Activated CD4-positive, alpha-beta T cell treated with anti-CD3 and anti-CD28 coated beads for 4 hours (primary cell): ENCODE results near the gene PRSS38.
"Not testable (repeated sequence)": the region's sequence is repeated elsewhere in the genome, so short reads cannot be mapped to it uniquely, and the experiment has no call there.

Experiments used
- DNase-seq, 2 donors: peaks; one replicate each; pipeline ENCODE4 v3.0.0-alpha.2; 2020

The PRSS38 gene

GRCh38 chr1:227846265-227846858 is 30.9 kb downstream of the PRSS38 start:
- no peak for DNase-seq

- DNase-seq = not testable (repeated sequence)
Observed at GRCh38 chr1:227847046-227847445, 31.6 kb downstream of the PRSS38 start.

DNA sequence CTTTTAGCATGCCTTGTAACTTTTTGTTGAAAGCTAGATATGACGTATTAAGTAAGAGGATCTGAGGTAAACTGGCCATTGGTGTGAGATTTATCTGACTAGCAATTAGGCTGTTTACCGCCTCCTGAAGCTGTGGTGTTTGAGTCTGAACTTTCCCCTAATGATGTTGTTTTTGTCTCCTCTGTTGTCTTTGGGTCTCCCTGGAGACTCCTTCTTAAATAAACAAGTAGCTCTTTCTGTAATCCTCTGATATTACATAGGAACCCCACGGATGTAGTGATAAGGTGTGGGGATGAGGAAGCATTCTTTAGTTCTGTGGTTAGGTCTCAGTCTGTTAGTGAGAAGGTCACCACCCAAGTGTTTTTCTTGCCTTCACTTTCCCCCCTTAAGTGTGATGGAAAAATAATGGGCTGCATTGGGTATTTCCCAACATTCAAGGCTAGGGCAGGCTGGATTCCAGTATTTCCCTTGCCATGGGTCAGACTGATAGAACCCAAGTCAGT is 33.0 kb downstream of the PRSS38 start:
- DNase-seq = no peak

DNA sequence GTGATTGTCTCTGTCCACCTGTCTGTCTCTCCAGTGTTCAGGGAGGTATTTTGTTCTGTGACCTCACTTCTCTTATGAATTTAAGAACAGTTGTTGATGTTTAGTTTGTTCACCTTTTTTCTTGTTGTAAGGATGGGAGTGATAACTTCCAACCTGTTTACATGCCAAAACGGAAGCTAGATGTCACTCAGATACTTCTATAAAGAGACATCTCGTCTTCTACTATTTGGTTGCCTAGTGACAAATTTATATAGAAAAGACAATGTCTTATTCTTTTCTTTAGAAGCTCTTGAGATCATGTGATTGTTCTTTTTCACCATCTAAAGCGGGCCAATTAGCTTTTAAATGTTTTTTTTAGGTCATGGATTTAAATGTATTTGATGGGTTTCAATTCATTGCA is 33.8 kb downstream of the PRSS38 start:
- DNase-seq = no peak

- no peak for DNase-seq
Observed at GRCh38 chr1:227854189-227854588, 38.7 kb downstream of the PRSS38 start.

- DNase-seq = no peak
Observed at GRCh38 chr1:227855687-227856086, 40.2 kb downstream of the PRSS38 start.

- DNase-seq = no peak
Observed at GRCh38 chr1:227856147-227856858, 40.8 kb downstream of the PRSS38 start.

DNA sequence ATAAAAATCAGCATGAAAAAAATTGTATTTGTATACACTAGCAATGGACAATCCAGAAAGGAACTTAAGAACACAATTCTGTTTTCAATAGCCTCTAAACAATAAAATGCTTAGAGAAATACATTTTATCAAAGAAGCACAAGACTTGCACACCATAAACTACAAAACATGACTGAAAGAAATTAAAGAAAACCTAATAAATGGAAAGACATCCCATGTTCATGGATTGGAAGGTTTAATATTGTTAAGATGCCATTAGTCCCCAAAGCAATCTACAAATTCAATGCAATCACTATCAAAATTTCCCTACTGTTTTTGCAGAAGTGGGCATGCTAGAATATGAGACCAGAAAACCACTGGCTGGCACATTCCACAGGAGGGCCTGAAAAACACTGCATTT is 49.4 kb downstream of the PRSS38 start:
- DNase-seq = no peak

GRCh38 chr1:227869279-227869842 is 53.9 kb downstream of the PRSS38 start:
- no peak for DNase-seq

DNA sequence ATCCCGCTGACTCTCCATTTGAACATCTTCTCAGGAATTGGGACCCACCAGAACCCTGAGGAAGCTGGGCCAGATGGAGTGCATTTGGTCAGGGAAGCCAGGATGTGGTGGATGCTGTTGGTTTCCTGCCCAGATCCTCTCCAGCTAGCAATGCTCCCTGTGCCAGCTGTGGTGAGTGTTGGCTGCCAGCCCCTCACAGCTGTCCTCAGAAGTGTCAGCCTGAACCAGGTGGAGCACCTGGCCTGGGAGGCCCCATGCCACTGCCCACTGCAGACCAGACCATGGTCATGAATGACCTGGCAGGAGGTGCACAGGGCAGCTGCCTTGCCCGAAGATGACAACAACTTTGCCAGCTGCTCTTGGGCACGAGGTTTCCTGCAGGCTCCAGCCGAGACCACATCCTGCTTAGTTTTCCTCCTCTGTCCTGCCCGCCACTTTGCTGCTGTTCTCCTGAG is 54.4 kb downstream of the PRSS38 start:
- no peak for DNase-seq

GRCh38 chr1:227870366-227870765 is 54.9 kb downstream of the PRSS38 start:
- DNase-seq = no peak

GRCh38 chr1:227871892-227872291 is 56.4 kb downstream of the PRSS38 start:
- not testable (repeated sequence) for DNase-seq

DNA sequence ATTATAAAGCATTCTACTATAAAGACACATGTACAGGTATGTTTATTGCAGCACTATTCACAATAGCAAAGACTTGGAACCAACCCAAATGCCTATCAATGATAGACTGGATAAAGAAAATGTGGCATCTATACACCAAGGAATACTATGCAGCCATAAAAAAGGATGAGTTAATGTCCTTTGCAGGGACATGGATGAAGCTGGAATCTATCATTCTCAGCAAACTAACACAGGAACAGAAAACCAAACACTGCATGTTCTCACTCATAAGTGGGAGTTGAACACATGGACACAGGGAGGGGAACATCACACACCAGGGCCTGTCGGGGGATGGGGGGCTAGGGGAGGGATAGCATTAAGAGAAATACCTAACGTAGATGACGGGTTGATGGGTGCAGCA is 62.3 kb downstream of the PRSS38 start:
- DNase-seq = not testable (repeated sequence)

DNA sequence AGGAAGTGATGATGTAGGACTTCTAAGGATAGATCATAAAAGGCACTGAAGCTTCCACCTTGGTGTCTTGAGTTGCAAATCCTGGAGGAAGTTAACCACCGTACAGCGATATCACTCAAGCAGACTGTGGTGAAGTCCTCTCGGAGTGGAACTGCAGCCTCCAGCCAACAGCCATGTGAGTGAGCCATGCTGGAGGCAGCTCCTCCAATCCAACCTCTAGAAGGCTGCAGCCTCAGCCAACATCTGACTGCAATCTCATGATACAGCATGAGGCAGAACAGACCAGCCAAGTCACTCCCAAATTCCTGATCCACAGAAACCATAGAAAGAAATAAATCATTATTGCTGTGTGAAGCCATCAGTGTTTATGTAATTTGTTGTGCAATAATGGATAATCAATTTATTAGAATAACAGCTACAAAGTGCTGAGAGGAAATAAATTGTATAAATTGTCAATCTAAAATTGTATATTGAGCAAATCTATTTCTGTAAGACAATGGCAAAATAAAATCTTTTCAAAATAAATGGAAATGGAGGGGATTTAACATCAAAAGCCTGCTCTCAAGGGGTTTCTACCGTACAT is 65.0 kb downstream of the PRSS38 start:
- DNase-seq = no peak

DNA sequence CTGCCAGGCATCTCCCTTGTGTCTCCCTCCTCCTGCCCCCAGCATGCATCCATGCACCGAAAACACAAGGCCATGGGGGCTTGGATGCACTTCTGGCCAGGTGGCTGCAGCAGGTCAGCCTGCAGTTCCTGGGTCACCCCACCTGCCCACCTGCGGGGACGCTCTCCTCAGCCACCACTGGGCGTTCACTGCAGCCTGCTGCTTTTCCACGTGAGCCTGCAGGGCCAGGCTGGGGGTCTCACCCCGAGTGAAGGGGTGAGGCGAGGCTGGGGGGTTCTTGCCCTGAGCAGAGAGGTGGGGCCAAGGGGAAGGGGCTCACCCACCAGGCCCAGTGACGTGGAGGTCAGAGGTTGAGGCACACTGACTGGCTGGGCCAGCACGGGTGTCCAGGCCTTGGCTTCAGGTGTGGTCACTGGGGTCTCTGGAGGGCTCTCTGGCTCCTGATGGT is 67.6 kb downstream of the PRSS38 start:
- no peak for DNase-seq

DNA sequence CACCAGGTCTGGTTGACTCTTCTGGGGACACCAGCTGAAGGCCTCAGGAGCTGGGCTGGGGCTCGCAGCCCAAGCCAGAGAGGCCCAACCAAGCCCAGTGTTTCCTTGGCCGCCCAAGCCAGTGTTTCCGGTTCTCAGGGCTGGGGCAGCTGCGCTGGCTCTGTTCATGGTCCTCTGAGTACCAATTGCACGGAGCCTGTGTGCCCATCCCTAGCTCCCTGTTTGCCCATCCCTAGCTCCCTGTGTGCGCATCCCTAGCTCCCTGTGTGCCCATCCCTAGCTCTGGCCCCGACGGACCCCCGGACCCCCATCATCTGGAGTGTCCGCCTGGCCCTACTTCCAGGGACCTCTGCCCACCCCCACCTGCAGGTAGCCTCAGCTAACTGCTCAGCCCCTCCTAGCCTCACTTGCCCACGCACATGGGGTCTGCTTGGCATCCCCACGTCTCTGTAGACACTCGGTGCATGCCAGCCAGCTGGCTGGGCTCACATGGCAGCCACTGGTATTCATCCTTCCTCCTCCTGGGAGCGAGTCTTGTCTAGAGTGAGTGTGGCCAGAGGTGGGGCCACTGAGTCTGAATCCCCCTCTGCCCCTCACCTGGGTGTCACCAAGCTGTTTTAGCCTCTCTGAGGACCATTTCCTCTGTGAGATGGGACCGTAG is 68.3 kb downstream of the PRSS38 start:
- DNase-seq = no peak

DNA sequence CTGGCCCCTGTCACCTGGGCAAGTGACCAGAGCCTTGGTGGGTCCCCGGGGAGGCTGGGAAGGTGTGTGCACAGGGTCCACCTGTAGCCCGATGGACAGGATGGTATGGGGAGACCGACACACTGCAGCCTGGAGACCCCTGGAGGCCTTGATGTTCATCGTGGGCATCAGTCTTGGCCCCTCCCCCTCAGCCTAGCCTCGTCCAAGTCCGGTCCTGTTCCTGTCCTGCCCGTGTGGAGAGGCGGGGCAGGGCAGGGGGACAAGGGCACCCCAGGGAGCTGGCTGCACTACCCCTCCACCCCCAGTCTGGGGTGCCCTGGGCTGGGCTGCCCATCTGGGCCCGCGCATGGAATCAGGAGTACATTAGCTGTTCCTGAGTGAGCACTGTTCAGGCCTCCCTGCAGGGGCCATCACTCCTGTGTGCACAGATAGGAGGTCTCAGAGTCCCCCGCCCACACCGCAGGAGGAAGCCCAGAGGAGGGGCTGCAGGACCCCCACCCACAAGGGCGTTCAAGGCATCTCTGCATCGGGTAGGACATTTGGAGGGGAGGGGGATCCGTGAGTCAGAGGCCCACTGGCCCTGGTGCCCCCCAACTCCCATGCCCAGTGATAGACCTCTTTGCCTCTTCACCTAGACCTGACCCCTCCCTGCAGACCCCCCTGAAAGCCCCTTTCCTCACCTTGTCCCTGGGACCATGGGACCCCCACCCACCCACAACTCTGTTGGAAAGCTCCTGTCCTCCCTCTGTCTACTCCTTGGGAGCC is 69.1 kb downstream of the PRSS38 start:
- no peak for DNase-seq

GRCh38 chr1:227885135-227885647 is 69.7 kb downstream of the PRSS38 start:
- no peak for DNase-seq

DNA sequence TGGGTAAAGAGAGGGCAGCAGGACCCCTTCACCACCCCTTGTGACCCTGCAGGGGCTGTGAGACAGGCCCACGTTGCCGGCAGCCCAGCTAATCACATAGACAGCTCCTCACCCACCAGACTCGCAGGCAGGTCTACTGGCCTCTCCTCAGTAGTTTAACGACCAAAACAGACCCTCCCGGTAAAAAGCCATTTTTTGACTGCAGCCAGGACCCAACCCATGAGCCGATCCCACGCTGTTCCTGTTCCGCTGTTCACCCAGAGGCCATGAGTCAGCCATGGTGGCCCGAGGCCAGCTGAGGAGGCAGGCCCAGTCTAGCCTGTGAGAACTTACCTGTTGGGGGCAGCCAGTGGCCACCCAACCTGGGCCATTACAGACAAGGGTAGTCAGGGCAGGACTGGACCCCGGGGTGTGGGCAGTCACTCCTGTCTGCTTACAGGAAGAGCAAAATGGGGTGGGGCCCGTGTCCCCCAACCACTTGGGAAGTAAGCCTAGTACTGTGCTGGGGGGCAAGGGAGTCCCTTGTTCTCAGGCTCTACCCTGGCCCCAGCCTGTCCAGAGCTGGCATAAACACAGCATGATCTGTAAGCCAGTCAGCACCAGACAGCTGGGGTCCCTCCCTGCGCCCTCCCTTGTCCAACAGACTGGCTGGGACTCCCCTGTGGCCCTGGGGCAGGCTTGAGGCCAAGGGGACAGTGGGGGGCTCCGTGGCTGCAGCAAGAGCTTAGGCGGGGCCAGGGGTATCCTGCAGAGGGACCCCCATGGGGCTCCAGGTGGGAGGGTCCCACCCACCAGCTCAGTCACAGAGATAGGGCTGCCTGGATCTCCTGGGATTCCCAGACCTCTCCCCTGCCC is 70.4 kb downstream of the PRSS38 start:
- no peak for DNase-seq

DNA sequence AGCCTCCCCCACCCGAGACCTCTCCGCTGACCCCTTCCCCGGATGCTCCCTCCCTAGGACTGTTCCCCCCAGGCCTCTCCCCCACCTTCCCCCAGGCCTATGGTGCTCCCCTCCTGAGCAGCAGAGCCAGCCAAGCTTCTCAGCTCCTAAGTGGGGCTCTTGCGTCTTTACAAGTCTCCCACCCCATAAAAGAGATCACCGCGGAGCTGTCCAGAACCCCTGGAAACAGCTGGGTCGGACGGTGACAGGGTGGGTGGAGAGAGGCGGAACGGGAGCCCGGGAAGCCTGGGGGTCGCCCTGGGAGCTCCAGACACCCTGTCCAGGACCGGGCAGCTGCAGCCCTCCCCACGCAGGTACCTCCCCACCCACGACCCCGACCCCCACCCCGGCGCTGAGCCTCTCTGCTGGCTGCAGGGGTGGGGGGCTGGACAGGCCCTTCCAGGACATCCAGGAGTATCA is 71.1 kb downstream of the PRSS38 start:
- no peak for DNase-seq
